Measurements from ENCODE around the gene PRKAA2. TPM values are rescaled to one million over a fixed set of nuclear protein-coding genes. Genes with fewer than 3 reads are reported as not detected.

Gene PRKAA2
- total RNA-seq (2022; extraction: Qiagen RNA extraction; ENCODE audit: low read depth), result 1.2 to 2.9 TPM (median 2.7 TPM) in 5 replicates

DNA sequence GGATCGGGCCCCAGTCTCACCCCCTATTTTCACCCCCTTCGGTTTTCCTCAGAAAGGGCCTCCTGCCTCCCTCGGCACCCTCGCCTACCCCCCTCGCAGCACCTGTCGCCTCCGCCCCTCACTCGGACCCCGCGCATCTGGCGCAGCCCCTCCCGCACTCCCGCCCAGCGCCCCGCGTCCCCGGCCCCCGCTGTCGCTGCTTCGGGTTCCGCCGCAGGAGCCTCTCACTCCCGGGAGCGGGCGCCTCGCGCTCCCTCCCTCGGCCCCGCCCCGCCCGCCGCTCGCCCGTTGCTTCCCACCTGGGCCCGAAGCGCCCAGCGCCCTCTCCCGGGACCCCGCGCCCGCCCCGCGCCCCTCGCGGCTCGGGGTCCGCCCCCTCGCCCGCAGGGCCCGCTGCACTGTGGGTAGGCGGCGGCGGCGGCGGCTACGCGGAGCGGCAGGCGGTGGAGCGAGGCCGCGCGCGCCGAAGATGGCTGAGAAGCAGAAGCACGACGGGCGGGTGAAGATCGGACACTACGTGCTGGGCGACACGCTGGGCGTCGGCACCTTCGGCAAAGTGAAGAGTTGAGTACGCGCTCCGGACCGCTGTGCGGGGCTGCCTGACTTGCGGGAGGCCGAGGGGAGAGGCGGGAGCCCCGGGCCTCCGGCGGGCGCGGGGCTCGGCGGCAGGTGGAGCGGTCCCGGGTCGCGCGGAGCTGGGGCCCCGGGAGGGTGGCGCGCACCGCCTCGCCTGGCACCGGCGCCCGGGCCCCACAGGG lies at the start of gene PRKAA2:
Gene PRKAA2, plus strand, starts transcription at position 396 of the 758 bp plus-strand sequence. Its CDS starts 74 bp downstream, at position 470.

Other genes starting within 250 kb of the PRKAA2 start
- 25.1 to 31.5 TPM (median 30.0 TPM) in 5 replicates for gene PLPP3, start 65.8 kb upstream of the PRKAA2 start, total RNA-seq (2022; extraction: Qiagen RNA extraction; ENCODE audit: low read depth)
- gene FYB2, start 174.1 kb downstream of the PRKAA2 start, total RNA-seq (2022; extraction: Qiagen RNA extraction; ENCODE audit: low read depth), result not detected in 5 replicates
- not detected in 5 replicates for gene C8A, start 209.5 kb downstream of the PRKAA2 start, total RNA-seq (2022; extraction: Qiagen RNA extraction; ENCODE audit: low read depth)